PC-9 (cell line): ENCODE data around the gene ARHGEF3.

Source experiments
- CTCF ChIP-seq: fragments of 200-600 bp; sonication (generic); conservative IDR thresholded peaks from 2 replicates; pipeline ENCODE4 v1.6.1; 2017; ENCODE audit warnings: mixed run types, antibody characterized with exemption, mild to moderate bottlenecking, moderate library complexity
- EZH2 ChIP-seq: fragments of 200-600 bp; sonication (generic); IDR thresholded peaks from 2 replicates; pipeline ENCODE4 v1.8.0; 2017; ENCODE audit warnings: antibody characterized with exemption, low read depth

GRCh38 chr3:56737006-56737405 lies 64.7 kb downstream of the ARHGEF3 start:
- no peak for TF ChIP-seq CTCF
- TF ChIP-seq EZH2, result no peak
